ENCODE results near the gene SAA1. TPM values are rescaled to one million over a fixed set of nuclear protein-coding genes. Genes with fewer than 3 reads are reported as not detected.
"Not testable (repeated sequence)": the region's sequence is repeated elsewhere in the genome, so short reads cannot be mapped to it uniquely, and the experiment has no call there.

Gene SAA1
- total RNA-seq, 1 donor from 2014 or later, result not detected

GRCh38 chr11:18264035-18264434, 2.0 kb upstream of the SAA1 start:
- Mint-ChIP-seq H3K9me3 (no peaks in the 10 kb centered on the region), H3K4me1 (ENCODE audit: unreplicated experiment) (no peaks in the 10 kb centered on the region), H3K27me3 (peaks cover 13% of the 10 kb centered on the region), H3K36me3 (no peaks in the 10 kb centered on the region), H3K27ac (no peak overlapping the region), H3K4me3 (no peak overlapping the region)
- DNase-seq (ENCODE audit: extremely low spot score, unreplicated experiment), result no peak
- TF ChIP-seq CTCF (conservative IDR thresholded peaks at IDR 0.05), result no peak

DNA sequence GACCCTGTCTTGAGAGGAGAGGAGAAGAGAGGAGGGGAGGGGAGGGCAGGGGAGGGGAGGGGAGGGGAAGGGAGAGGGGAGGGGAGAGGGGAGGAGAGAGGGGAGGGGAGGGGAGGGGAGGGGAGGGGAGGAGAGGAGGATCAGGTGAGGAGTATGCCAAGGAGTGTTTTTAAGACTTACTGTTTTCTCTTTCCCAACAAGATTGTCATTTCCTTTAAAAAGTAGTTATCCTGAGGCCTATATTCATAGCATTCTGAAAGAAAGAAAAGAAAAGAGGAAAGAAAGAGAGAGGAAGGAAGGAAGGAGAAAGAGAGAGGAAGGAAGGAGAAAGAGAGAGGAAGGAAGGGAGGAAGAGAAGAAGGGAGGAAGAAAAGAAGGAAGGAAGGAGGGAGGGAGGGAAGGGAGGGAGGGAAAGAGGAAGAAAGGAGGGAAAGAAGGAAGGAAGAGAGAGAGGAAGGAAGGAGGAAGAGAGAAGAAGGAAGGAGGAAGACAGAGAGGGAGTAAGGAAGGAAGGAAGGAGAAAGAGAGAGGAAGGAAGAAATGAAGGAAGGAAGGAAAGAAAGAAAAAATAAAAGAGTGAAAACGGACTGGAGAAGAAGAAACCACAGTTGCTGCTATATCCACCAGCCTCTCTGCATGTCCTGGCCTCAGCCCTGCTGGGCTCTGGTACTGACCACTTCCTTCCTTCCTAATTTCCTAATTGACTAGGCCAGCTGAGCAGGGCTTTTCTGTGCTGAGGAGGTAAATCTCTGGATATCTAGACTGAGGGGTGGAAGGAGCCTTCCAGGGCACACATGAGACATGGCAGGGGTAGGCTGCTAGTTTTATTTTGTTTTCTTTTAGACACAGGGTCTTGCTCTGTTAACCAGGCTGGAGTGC, 1.1 kb upstream of the SAA1 start:
- Mint-ChIP-seq H3K4me1 (ENCODE audit: unreplicated experiment) (no peaks in the 10 kb centered on the region), H3K27ac (no peak overlapping the region), H3K4me3 (no peak overlapping the region), H3K27me3 (peaks cover 13% of the 10 kb centered on the region), H3K36me3 (no peaks in the 10 kb centered on the region), H3K9me3 (no peaks in the 10 kb centered on the region)
- DNase-seq (ENCODE audit: extremely low spot score, unreplicated experiment), result no peak
- no peak for TF ChIP-seq CTCF (conservative IDR thresholded peaks at IDR 0.05)

- DNase-seq (ENCODE audit: extremely low spot score, unreplicated experiment); H3K4me3 Mint-ChIP-seq; H3K36me3 Mint-ChIP-seq; H3K27ac Mint-ChIP-seq; H3K4me1 Mint-ChIP-seq (ENCODE audit: unreplicated experiment); H3K9me3 Mint-ChIP-seq: not testable (repeated sequence)
- peaks cover 13% of the 10 kb centered on the region for H3K27me3 Mint-ChIP-seq
Measured at GRCh38 chr11:18267335-18268133, 1.5 kb downstream of the SAA1 start.

DNA sequence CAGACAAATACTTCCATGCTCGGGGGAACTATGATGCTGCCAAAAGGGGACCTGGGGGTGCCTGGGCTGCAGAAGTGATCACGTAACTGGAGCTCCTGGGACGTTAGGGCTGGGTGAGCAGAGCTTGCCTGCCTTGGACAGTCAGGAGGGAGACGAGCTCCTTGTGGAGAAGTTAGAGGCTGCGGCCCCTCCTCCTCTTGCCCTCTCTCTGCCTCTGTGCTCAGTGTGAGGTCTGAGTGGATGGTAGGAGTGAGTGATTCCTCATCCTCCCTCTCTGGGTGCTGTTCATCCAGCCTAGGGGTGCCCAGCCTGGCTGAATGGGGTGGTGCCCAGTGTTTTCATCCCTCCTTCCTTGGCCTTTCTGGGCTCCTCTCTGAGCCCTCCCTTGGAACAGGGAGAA, 3.2 kb downstream of the SAA1 start:
- H3K4me1 Mint-ChIP-seq (ENCODE audit: unreplicated experiment); H3K27ac Mint-ChIP-seq; H3K4me3 Mint-ChIP-seq; H3K27me3 Mint-ChIP-seq; H3K36me3 Mint-ChIP-seq; H3K9me3 Mint-ChIP-seq; DNase-seq (ENCODE audit: extremely low spot score, unreplicated experiment): not testable (repeated sequence)

GRCh38 chr11:18270102-18270501, 4.0 kb downstream of the SAA1 start:
- H3K27ac Mint-ChIP-seq, result no peak overlapping the region
- peaks cover 8% of the 10 kb centered on the region for H3K36me3 Mint-ChIP-seq
- no peak overlapping the region for H3K4me3 Mint-ChIP-seq
- no peak for TF ChIP-seq CTCF (conservative IDR thresholded peaks at IDR 0.05)
- no peaks in the 10 kb centered on the region for H3K4me1 Mint-ChIP-seq (ENCODE audit: unreplicated experiment)
- no peak for DNase-seq (ENCODE audit: extremely low spot score, unreplicated experiment)
- H3K27me3 Mint-ChIP-seq, result peaks cover 4% of the 10 kb centered on the region
- no peaks in the 10 kb centered on the region for H3K9me3 Mint-ChIP-seq

DNA sequence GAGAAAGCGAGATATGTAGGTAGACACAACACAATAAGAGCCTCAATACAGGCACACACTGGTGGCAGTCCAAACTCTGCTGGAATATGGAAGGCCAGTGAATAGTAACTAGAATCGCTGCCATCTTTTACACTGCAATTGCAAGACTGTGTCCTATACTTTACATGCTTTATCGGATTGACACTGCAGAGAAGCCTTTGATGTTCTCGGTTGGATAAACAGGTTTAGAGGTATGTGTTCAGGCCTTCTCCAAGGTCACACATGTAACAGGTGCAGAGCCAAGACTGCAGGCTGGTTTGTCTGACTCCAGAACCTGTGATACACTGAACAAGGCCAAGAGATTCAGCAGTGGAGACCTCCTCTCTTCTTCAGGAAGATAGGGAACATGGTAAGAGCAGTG, 5.1 kb downstream of the SAA1 start:
- no peak for TF ChIP-seq CTCF (conservative IDR thresholded peaks at IDR 0.05)
- no peak overlapping the region for H3K4me3 Mint-ChIP-seq

More for the DNA sequence above, 5.1 kb downstream of the SAA1 start:
- peaks cover 12% of the 10 kb centered on the region for H3K36me3 Mint-ChIP-seq
- no peaks in the 10 kb centered on the region for H3K27me3 Mint-ChIP-seq
- H3K9me3 Mint-ChIP-seq, result no peaks in the 10 kb centered on the region
- H3K4me1 Mint-ChIP-seq (ENCODE audit: unreplicated experiment), result no peaks in the 10 kb centered on the region
- no peak for DNase-seq (ENCODE audit: extremely low spot score, unreplicated experiment)
- H3K27ac Mint-ChIP-seq, result no peak overlapping the region

Measured in type B pancreatic cell (in vitro differentiated cells).